Measurements from ENCODE around the gene SLC14A1.

DNA sequence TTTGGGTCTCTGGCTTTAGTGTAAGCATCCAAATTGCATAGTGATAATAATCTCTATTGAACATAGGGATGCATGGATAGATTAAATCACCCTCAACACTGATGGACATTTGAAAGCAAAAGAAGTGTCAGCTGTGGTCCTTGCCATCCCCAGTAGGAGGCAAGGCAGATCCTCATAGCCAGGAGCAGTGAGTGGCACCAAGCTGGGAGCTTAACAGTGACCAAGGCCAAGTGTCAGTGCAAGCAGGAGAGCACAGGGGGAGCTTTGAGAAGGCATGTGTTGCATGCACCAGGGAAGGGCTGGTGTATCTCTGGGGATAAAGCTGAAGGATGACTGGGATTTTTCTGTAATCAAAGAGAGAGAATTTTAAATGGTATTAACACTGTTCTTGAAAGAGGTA, 14.7 kb downstream of the SLC14A1 start:
- TF ChIP-seq POLR2AphosphoS5 (IDR thresholded peaks at IDR 0.05) (no peak), POLR2A (IDR thresholded peaks at IDR 0.05) (no peak), EP300 (IDR thresholded peaks at IDR 0.05) (no peak)
- TF ChIP-seq, protein P1, sequence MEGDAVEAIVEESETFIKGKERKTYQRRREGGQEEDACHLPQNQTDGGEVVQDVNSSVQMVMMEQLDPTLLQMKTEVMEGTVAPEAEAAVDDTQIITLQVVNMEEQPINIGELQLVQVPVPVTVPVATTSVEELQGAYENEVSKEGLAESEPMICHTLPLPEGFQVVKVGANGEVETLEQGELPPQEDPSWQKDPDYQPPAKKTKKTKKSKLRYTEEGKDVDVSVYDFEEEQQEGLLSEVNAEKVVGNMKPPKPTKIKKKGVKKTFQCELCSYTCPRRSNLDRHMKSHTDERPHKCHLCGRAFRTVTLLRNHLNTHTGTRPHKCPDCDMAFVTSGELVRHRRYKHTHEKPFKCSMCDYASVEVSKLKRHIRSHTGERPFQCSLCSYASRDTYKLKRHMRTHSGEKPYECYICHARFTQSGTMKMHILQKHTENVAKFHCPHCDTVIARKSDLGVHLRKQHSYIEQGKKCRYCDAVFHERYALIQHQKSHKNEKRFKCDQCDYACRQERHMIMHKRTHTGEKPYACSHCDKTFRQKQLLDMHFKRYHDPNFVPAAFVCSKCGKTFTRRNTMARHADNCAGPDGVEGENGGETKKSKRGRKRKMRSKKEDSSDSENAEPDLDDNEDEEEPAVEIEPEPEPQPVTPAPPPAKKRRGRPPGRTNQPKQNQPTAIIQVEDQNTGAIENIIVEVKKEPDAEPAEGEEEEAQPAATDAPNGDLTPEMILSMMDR (IDR thresholded peaks at IDR 0.05), result no peak

All from suprapubic skin (tissue), 4 donors.